ENCODE data around the gene NMT2.

- TF ChIP-seq CTCF (IDR thresholded peaks at IDR 0.05; ENCODE audit: low read depth, low read length) (no peak), POLR2A (IDR thresholded peaks at IDR 0.05; ENCODE audit: extremely low read depth, insufficient read length) (no peak), MYC (IDR thresholded peaks at IDR 0.05; ENCODE audit: low read depth, low read length) (no peak), MAX (IDR thresholded peaks at IDR 0.05; ENCODE audit: low read depth, low read length) (no peak)
Observed at GRCh38 chr10:15158972-15159371, 9.5 kb downstream of the NMT2 start.

Data from NB4 (cell line).